GM10266 (cell line): ENCODE measurements around the gene ELF5.

ENCODE experiments used
- DNase-seq: peaks from one replicate; pipeline ENCODE4 v3.0.0; 2012; ENCODE audit errors: extremely low spot score
- CTCF ChIP-seq: IDR thresholded peaks from 2 replicates; pipeline ENCODE4 v1.5.1; 2012; ENCODE audit warnings: mild to moderate bottlenecking, low read depth; ENCODE audit not compliant: control insufficient read depth, insufficient read depth; ENCODE audit errors: missing control alignments

Gene ELF5

GRCh38 chr11:34513682-34514449 lies at the start of gene ELF5:
TSS of gene ELF5 (minus strand) at chr11:34513794. CDS start at chr11:34505749, 8,045 bp downstream.
- TF ChIP-seq CTCF = no peak
- DNase-seq = no peak

GRCh38 chr11:34562976-34563375 lies 49.4 kb upstream of the ELF5 start:
- TF ChIP-seq CTCF = no peak

GRCh38 chr11:34560511-34560910 lies 46.9 kb upstream of the ELF5 start:
- no peak for DNase-seq
- no peak for TF ChIP-seq CTCF

More at GRCh38 chr11:34562976-34563375, 49.4 kb upstream of the ELF5 start:
- no peak for DNase-seq

GRCh38 chr11:34558673-34559072 lies 45.1 kb upstream of the ELF5 start:
- no peak for TF ChIP-seq CTCF

GRCh38 chr11:34558211-34558610 lies 44.6 kb upstream of the ELF5 start:
- no peak for TF ChIP-seq CTCF
- DNase-seq = no peak

More at GRCh38 chr11:34558673-34559072, 45.1 kb upstream of the ELF5 start:
- no peak for DNase-seq

GRCh38 chr11:34552270-34552669 lies 38.7 kb upstream of the ELF5 start:
- DNase-seq = no peak
- no peak for TF ChIP-seq CTCF

- no peak for DNase-seq
- no peak for TF ChIP-seq CTCF
Observed at GRCh38 chr11:34549271-34549670, 35.7 kb upstream of the ELF5 start.
